ENCODE results near the gene SCUBE1.

DNA sequence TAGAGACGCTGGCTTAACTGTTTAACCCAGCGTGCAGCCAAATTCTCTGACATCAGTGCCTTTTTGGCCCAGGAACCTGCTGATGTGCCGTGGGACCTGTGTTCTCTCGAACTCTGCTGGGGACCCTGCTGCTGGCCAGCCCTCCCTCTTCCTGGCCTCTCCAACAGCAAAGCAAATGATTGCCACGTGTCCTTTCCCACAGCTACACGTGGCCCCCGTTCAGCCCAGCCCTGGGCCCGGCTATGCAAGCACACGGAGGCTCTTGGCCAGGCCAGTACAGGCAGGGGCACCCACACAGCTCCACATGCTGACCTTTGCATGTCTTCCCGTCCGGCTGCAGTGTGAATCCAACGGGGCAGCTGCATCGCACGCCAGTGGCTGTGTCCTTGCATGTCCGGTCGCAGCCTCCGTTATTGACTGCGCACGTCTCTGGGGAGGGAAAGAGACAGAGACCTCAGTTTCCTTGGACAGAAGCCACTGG lies 104.6 kb downstream of the SCUBE1 start:
- TF ChIP-seq, protein P1, sequence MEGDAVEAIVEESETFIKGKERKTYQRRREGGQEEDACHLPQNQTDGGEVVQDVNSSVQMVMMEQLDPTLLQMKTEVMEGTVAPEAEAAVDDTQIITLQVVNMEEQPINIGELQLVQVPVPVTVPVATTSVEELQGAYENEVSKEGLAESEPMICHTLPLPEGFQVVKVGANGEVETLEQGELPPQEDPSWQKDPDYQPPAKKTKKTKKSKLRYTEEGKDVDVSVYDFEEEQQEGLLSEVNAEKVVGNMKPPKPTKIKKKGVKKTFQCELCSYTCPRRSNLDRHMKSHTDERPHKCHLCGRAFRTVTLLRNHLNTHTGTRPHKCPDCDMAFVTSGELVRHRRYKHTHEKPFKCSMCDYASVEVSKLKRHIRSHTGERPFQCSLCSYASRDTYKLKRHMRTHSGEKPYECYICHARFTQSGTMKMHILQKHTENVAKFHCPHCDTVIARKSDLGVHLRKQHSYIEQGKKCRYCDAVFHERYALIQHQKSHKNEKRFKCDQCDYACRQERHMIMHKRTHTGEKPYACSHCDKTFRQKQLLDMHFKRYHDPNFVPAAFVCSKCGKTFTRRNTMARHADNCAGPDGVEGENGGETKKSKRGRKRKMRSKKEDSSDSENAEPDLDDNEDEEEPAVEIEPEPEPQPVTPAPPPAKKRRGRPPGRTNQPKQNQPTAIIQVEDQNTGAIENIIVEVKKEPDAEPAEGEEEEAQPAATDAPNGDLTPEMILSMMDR (IDR thresholded peaks at IDR 0.05; ENCODE audit: poor library complexity), result no peak
- TF ChIP-seq EZH2 (IDR thresholded peaks at IDR 0.05; ENCODE audit: borderline replicate concordance) (no peak), EZH2phosphoT487 (IDR thresholded peaks at IDR 0.05; ENCODE audit: low read depth, severe bottlenecking, unreplicated experiment) (no peak)
